Omental fat pad (tissue), 4 donors: ENCODE data around the gene TYR. TPM values are rescaled to one million over a fixed set of nuclear protein-coding genes. Genes with fewer than 3 reads are reported as not detected.
"Not testable (repeated sequence)": the region's sequence is repeated elsewhere in the genome, so short reads cannot be mapped to it uniquely, and the experiment has no call there.

Experiments used
- ATAC-seq: fragments of 150-250 bp; one replicate; pipeline ENCODE4 v1.9.1; 2016; ENCODE audit warnings: mild to moderate bottlenecking, moderate library complexity; ENCODE audit not compliant: low FRiP score
- DNase-seq: peaks from one replicate; pipeline ENCODE4 v3.0.0-alpha.2; 2019; ENCODE audit warnings: low spot score
- total RNA-seq, 4 donors: library from RNA; depleted of rRNA; stranded (reverse); fragments of >200 nt; gene quantifications; one replicate each; pipeline ENCODE4 v1.1.0, GENCODE V29; 2016
- TF ChIP-seq, protein P1 (sequence below), 3 donors: fragments of 450-650 bp; IDR thresholded peaks; one replicate each; pipeline ENCODE4 v1.5.1; 2016 to 2017; ENCODE audit warnings: antibody characterized with exemption in 3 of 3, mild to moderate bottlenecking in 3 of 3, moderate library complexity in 2 of 3

Gene TYR
- total RNA-seq, 4 donors from 2014 or later, result not detected

DNA sequence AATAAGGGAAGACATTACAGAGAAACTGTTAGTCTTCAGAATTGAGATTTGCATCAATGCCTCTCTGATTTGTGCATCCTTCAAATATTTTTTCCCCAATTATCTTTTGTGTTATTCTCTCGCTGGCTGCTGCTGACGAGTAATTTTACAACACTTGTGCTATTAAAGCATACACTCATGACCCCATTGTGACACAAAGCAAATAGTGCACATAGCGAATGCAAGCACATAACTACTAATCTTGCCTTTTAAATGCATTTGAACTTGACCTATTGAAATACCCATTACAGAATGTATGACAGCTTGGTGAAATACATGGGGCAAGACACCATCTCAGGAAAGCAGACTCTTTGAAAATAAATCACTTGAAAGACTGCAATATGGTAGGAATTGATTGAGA is 132.9 kb downstream of the TYR start:
- DNase-seq, ATAC-seq: not testable (repeated sequence)

DNA sequence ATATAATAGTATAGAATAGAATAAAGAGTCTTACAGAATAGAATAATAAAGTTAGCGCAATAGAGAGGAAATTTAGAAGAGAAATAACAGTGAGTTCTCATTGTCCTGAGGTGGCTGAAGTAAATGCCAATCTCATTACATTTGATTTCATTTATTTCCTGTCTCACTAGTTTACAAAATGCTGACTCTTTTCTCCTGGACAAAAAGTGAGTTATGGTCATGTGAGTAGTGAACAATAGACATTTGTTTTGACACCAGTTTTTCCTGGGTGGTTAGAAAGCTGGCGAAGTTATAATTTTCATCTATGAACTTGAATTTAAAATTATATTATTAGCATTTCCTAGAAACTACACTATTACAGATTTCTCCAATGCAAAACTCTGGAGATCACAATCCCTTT is 143.7 kb downstream of the TYR start:
- TF ChIP-seq, protein P1, sequence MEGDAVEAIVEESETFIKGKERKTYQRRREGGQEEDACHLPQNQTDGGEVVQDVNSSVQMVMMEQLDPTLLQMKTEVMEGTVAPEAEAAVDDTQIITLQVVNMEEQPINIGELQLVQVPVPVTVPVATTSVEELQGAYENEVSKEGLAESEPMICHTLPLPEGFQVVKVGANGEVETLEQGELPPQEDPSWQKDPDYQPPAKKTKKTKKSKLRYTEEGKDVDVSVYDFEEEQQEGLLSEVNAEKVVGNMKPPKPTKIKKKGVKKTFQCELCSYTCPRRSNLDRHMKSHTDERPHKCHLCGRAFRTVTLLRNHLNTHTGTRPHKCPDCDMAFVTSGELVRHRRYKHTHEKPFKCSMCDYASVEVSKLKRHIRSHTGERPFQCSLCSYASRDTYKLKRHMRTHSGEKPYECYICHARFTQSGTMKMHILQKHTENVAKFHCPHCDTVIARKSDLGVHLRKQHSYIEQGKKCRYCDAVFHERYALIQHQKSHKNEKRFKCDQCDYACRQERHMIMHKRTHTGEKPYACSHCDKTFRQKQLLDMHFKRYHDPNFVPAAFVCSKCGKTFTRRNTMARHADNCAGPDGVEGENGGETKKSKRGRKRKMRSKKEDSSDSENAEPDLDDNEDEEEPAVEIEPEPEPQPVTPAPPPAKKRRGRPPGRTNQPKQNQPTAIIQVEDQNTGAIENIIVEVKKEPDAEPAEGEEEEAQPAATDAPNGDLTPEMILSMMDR (IDR thresholded peaks at IDR 0.05), result no peak
- ATAC-seq (no peak), DNase-seq (no peak)

DNA sequence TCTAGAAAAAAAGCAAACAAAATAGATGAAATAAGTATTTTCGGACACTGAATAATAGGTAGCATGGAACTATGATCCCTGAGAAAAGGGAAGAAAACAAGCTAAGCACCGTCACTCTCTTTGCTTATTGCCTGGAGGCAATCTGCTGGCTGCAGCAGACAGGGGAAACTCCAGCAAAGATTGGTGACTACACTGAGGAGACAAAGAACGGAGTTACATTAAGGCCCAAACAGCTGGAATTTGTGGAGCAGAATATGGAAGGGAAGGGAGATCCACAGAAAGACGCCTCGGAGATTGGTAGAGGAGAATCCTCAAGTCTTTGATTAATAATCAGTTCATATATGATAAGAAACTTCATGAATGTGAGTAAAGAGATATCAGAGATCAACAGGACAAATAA is 150.2 kb downstream of the TYR start:
- no peak for DNase-seq

DNA sequence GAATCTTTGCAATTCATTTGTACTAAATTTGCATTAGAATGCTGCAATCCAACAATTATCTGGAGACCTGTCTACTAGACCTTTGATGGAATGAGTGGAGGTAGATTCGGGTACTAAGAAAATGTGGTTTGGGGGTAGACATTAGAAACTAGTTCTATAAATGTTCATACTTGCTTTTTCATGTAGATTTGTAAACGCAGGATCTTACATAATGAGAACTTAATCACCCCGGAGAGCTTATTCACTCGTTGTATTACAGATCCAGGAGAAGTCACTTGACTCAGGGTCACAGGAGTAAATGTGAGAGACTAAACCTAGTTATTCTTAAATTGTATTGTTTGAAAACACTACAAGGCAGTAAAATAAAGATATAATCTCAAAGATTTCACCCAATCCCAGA is 154.3 kb downstream of the TYR start:
- ATAC-seq, result not testable (repeated sequence)

More for the DNA sequence above, 150.2 kb downstream of the TYR start:
- TF ChIP-seq, protein P1 (IDR thresholded peaks at IDR 0.05), result no peak
- ATAC-seq, result no peak

DNA sequence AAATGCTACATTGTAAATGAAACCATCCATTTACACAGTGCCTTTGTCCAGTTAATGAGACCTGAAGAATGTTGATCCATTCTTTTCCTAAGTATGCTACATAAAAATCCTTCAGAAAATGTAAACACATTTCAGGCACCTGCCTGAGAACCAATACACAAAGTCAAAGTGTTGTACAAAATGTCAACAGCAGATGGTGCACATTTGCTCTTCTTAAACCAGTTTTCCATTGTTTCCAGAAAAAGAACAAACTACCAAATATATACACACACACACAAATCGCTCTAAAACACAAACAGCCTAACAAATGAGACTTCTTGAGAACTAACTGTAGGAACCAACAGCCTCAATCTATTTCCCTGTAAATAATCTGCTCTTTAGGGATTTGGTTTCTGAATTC is 156.0 kb downstream of the TYR start:
- not testable (repeated sequence) for ATAC-seq, DNase-seq

More for the DNA sequence above, 154.3 kb downstream of the TYR start:
- not testable (repeated sequence) for DNase-seq

DNA sequence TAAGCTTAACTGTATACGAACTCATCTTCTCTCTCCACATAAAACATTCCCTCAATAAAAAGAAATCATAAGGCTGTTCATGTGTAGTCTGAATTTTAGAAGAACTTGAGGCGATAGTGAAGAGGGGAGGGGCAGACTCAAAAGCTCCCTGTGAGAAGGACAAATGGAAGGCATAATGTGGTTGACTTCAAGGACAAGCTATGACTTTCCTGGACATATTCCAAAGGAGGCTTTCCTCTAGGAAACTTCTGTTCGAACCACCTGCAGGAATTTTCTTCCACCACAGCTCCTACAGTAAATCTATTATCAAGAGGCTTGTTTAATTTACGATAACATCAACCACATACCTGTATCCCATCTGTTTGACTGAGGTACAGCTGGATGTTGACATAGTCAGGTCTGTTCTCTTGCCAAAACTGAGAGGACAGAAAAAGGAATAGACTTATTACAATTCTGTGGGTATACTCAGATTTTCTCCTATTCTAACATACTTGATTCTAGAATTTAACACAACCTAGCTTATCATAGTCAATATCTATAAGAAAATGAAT is 159.5 kb downstream of the TYR start:
- not testable (repeated sequence) for ATAC-seq, DNase-seq

DNA sequence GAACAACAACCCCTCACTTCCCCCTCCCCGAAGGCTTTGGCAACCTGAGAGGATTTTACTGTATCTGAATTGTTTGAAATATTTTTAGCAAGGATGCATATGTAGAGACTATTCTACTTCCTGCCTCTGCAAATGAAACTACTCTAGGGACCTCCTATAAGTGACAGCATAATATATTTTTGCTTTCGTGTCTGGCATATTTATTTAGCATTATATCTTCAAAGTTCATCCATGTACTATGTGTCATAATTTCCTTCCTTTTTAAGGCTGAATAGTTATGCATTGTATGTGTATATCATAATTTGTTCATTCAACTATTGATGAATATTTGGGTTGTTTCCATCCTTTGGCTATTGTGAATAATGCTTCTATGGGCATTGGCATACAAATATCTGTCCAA is 160.4 kb downstream of the TYR start:
- DNase-seq, ATAC-seq: not testable (repeated sequence)

DNA sequence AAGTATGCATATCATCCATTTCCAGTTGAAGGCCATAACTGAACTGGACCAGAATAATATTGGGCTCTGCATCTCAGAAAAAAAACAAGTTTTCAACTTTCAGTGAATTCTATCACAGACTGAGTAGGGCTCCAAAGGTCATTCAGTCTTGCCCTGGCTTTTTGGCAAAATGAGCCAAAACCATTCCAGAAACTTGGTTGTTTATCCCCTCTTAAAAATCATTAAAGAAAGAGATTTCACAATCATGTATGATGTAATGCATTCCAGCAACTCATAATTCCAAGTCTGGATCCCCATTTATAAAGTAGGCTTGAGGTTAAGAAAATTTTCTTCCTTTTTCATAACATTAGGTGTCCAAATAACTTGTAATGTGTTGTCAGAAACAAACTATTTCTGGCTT is 162.8 kb downstream of the TYR start:
- ATAC-seq, result peak; percentile 69
- DNase-seq, result not testable (repeated sequence)

DNA sequence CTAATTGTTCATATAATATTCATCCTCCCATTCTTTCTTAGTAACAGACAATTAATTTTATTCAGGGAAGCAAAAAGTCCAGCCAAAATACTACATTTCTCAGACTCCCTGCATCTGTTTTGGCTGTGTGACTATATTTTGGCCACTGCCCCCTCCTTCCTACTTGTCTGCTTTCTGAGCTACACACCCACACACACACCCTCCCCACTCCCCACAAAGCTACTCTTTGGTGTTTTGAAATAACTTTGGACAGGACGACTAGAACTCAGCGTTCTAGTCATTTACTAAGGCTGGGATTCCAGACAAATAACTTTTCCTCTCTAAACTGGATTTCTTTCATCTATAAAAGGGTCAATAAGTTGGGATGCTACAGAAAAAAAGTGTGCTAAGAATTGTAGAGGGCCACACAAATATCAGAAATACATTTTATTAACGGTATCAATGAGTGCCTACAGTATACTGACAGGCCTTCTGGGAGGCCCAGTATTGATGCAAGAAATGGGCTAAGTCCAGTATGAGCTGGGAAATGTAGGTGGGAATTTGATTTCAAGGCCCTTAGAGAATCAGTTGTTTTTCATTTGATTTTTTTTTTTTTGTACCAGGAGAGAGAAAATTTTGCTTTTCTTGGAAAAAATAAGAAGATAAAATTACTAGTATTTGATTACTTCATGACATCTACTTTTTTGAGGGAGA is 165.4 kb downstream of the TYR start:
- not testable (repeated sequence) for DNase-seq
- ATAC-seq, result peak; percentile 93

Other genes starting within 250 kb of the TYR start
- under 1 TPM in 1 of 4 donors, not detected in 3; 0.13 TPM for gene GRM5, start 111.9 kb upstream of the TYR start, total RNA-seq